ENCODE data around the gene PPM1L.

Gene PPM1L

GRCh38 chr3:161051856-161052255 is 295.8 kb downstream of the PPM1L start:
- no peaks in the 10 kb centered on the region for H3K36me3 Mint-ChIP-seq
- H3K4me3 Mint-ChIP-seq, result no peak overlapping the region
- no peaks in the 10 kb centered on the region for H3K27me3 Mint-ChIP-seq
- H3K9me3 Mint-ChIP-seq (ENCODE audit: low read depth), result no peaks in the 10 kb centered on the region
- H3K27ac Mint-ChIP-seq, result no peak overlapping the region
- H3K4me1 Mint-ChIP-seq (ENCODE audit: low read depth), result peaks cover 2% of the 10 kb centered on the region

- Mint-ChIP-seq H3K4me3 (no peak overlapping the region), H3K27ac (no peak overlapping the region), H3K9me3 (ENCODE audit: low read depth) (no peaks in the 10 kb centered on the region), H3K27me3 (no peaks in the 10 kb centered on the region), H3K36me3 (no peaks in the 10 kb centered on the region), H3K4me1 (ENCODE audit: low read depth) (peaks cover 1% of the 10 kb centered on the region)
Observed at GRCh38 chr3:161054860-161055604, 299.0 kb downstream of the PPM1L start.

GRCh38 chr3:161064413-161064812 is 308.4 kb downstream of the PPM1L start:
- Mint-ChIP-seq H3K36me3 (no peaks in the 10 kb centered on the region), H3K4me1 (ENCODE audit: low read depth) (no peaks in the 10 kb centered on the region), H3K9me3 (ENCODE audit: low read depth) (no peaks in the 10 kb centered on the region), H3K4me3 (no peak overlapping the region), H3K27me3 (no peaks in the 10 kb centered on the region), H3K27ac (no peak overlapping the region)

GRCh38 chr3:161066930-161067329 is 310.9 kb downstream of the PPM1L start:
- Mint-ChIP-seq H3K4me3 (no peak overlapping the region), H3K27ac (no peak overlapping the region), H3K36me3 (no peaks in the 10 kb centered on the region), H3K27me3 (no peaks in the 10 kb centered on the region), H3K4me1 (ENCODE audit: low read depth) (no peaks in the 10 kb centered on the region), H3K9me3 (ENCODE audit: low read depth) (no peaks in the 10 kb centered on the region)

DNA sequence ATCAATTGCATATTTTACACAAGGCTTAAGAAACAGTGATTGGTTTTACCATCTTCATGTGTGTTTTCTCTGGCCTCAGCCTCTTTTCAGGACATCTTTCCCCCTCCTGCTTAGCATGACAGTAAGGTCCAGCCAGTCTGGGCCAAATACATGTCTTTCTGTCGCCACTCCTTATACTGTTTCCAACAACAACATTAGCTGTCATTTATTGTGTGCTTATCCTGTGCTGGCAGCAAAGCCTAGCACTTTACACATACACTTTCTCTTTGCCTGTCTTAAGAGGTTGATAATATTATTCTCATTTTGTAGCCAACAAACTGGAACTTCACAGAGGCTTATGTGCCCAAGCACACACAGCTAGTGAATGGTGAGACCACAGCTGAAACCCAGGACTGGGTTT is 311.3 kb downstream of the PPM1L start:
- H3K9me3 Mint-ChIP-seq (ENCODE audit: low read depth), result no peaks in the 10 kb centered on the region
- no peaks in the 10 kb centered on the region for H3K4me1 Mint-ChIP-seq (ENCODE audit: low read depth)
- no peak overlapping the region for H3K27ac Mint-ChIP-seq
- H3K36me3 Mint-ChIP-seq, result no peaks in the 10 kb centered on the region
- no peak overlapping the region for H3K4me3 Mint-ChIP-seq
- H3K27me3 Mint-ChIP-seq, result no peaks in the 10 kb centered on the region

- H3K36me3 Mint-ChIP-seq, result no peaks in the 10 kb centered on the region
- no peak overlapping the region for H3K4me3 Mint-ChIP-seq
- no peaks in the 10 kb centered on the region for H3K4me1 Mint-ChIP-seq (ENCODE audit: low read depth)
- no peaks in the 10 kb centered on the region for H3K9me3 Mint-ChIP-seq (ENCODE audit: low read depth)
- no peak overlapping the region for H3K27ac Mint-ChIP-seq
- no peaks in the 10 kb centered on the region for H3K27me3 Mint-ChIP-seq
Observed at GRCh38 chr3:161069511-161070251, 313.6 kb downstream of the PPM1L start.

GRCh38 chr3:161070252-161070930 is 314.4 kb downstream of the PPM1L start:
- no peaks in the 10 kb centered on the region for H3K9me3 Mint-ChIP-seq (ENCODE audit: low read depth)
- no peaks in the 10 kb centered on the region for H3K36me3 Mint-ChIP-seq
- no peak overlapping the region for H3K27ac Mint-ChIP-seq
- no peaks in the 10 kb centered on the region for H3K4me1 Mint-ChIP-seq (ENCODE audit: low read depth)
- H3K27me3 Mint-ChIP-seq, result no peaks in the 10 kb centered on the region
- no peak overlapping the region for H3K4me3 Mint-ChIP-seq

DNA sequence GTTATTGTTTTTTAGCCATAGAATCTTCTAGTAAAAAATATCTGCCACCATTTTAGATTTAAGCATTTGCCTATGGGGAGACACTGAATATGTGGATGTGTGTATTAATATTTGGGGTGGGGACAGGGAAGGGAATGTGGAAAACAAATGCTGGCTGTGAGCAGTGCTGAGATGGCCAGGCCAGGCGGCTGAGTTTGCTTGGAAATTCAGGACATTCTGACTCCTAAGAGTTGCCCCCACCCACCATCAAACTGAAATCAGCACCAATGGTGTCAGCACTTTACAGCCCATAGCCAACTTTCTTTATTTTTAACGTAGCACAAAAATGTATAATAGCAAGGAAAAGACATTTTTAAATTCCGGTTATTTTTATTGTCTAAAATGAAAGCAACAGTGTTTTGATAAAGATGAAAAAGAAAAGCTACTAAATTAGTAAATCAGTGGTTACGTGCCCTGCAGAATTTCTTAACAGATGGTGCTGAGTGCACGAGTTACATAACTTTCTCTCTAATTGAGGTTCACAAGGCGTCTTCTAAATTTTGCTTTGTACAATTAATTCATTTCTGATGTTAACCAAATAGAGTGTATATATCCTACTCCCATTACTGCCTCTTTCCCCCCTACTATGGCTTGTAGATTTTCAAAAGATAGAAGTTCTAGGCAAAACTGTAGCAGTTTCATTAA is 315.1 kb downstream of the PPM1L start:
- Mint-ChIP-seq H3K4me3 (no peak overlapping the region), H3K4me1 (ENCODE audit: low read depth) (no peaks in the 10 kb centered on the region), H3K27ac (no peak overlapping the region), H3K36me3 (no peaks in the 10 kb centered on the region), H3K27me3 (no peaks in the 10 kb centered on the region), H3K9me3 (ENCODE audit: low read depth) (no peaks in the 10 kb centered on the region)

DNA sequence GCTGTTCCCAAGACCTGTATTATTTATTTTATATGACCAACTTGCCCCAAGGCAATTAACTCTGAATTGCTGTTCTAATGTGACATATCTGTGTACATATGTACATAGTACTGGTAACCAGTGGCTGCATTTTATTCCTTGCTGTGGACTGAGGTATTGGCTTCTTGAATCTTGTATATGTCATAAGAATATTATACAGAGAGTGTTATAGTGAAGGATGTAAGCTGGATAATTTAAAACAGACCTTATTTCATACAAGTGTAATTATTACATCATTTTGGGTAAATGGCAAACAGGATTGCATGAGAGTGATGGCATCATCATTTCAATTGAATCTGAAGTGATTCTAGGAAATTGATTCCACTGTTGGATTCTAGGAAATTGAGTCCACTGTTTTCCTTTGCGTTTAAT is 316.2 kb downstream of the PPM1L start:
- Mint-ChIP-seq H3K27me3 (no peaks in the 10 kb centered on the region), H3K27ac (no peak overlapping the region), H3K4me3 (no peak overlapping the region), H3K4me1 (ENCODE audit: low read depth) (no peaks in the 10 kb centered on the region), H3K36me3 (no peaks in the 10 kb centered on the region), H3K9me3 (ENCODE audit: low read depth) (no peaks in the 10 kb centered on the region)

GRCh38 chr3:161072751-161073150 is 316.7 kb downstream of the PPM1L start:
- Mint-ChIP-seq H3K27ac (no peak overlapping the region), H3K4me1 (ENCODE audit: low read depth) (no peaks in the 10 kb centered on the region), H3K27me3 (no peaks in the 10 kb centered on the region), H3K4me3 (no peak overlapping the region), H3K36me3 (no peaks in the 10 kb centered on the region), H3K9me3 (ENCODE audit: low read depth) (no peaks in the 10 kb centered on the region)

DNA sequence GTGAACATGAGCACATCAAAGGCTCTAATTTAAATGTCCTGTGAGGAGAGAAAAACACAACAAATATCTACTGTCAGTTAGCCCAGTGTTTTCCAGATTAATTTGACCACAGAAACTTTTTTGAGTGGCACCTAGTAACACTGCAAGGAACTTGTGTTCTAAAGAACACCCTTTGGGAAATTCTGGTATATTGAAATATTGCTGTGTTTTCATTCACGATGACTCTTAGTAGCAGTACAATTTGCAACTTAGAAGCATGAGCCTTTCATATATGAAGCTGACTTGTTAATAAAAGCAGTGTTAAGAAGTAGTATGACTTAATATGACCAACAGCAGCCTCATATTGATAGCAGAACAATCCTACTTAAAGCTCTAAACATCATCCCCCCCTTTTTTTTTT is 317.1 kb downstream of the PPM1L start:
- Mint-ChIP-seq H3K9me3 (ENCODE audit: low read depth) (no peaks in the 10 kb centered on the region), H3K4me1 (ENCODE audit: low read depth) (no peaks in the 10 kb centered on the region), H3K36me3 (no peaks in the 10 kb centered on the region), H3K27me3 (no peaks in the 10 kb centered on the region), H3K27ac (no peak overlapping the region), H3K4me3 (no peak overlapping the region)

DNA sequence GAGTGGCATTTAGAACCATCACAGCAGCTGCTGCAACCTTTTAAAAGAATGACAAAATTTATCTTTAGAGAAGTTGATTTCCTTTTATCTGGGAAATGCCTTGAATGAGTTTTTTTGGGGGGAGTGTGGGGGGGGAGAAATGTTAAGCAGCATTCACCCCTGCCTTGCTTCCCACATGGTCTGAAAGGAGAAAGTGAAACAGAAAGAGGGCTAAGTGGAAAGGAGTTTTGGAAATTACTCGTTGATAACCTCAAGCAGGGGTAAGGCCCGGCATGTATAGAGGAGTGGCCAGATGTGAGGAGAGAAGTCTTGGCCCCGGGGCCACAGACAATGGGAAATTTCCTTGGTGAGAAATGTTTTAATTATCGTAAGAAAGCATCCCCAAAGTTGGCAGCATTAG is 325.6 kb downstream of the PPM1L start:
- H3K9me3 Mint-ChIP-seq (ENCODE audit: low read depth), result no peaks in the 10 kb centered on the region
- no peak overlapping the region for H3K27ac Mint-ChIP-seq
- H3K4me1 Mint-ChIP-seq (ENCODE audit: low read depth), result peaks cover 4% of the 10 kb centered on the region
- H3K36me3 Mint-ChIP-seq, result peaks cover 3% of the 10 kb centered on the region
- no peaks in the 10 kb centered on the region for H3K27me3 Mint-ChIP-seq
- H3K4me3 Mint-ChIP-seq, result no peak overlapping the region

- Mint-ChIP-seq H3K4me3 (no peak overlapping the region), H3K36me3 (peaks cover 3% of the 10 kb centered on the region), H3K4me1 (ENCODE audit: low read depth) (peaks cover 4% of the 10 kb centered on the region), H3K9me3 (ENCODE audit: low read depth) (no peaks in the 10 kb centered on the region), H3K27me3 (no peaks in the 10 kb centered on the region), H3K27ac (no peak overlapping the region)
Observed at GRCh38 chr3:161082063-161082462, 326.0 kb downstream of the PPM1L start.

DNA sequence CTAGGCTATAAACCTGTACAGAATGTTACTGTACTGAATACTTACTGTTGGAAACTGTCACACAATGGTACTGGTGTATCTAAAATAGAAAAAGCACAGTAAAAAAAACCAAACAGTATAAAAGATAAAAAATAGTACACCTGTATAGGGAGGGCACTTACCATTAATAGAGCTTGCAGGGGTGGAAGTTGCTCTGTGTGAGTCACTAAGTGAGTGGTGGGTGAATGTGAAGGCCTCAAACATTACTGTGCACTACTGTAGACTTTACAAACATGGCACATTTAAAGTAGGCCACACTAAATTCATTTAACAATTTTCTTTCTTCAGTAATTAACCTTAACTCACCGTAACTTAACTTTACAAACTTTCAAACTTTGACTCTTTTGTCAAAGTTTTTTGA is 327.1 kb downstream of the PPM1L start:
- H3K27me3 Mint-ChIP-seq, result no peaks in the 10 kb centered on the region
- no peak overlapping the region for H3K4me3 Mint-ChIP-seq
- H3K27ac Mint-ChIP-seq, result no peak overlapping the region
- peaks cover 4% of the 10 kb centered on the region for H3K4me1 Mint-ChIP-seq (ENCODE audit: low read depth)
- H3K36me3 Mint-ChIP-seq, result peaks cover 3% of the 10 kb centered on the region
- H3K9me3 Mint-ChIP-seq (ENCODE audit: low read depth), result no peaks in the 10 kb centered on the region

GRCh38 chr3:161084277-161084676 is 328.2 kb downstream of the PPM1L start:
- H3K9me3 Mint-ChIP-seq (ENCODE audit: low read depth), result no peaks in the 10 kb centered on the region
- no peak overlapping the region for H3K27ac Mint-ChIP-seq
- peaks cover 4% of the 10 kb centered on the region for H3K4me1 Mint-ChIP-seq (ENCODE audit: low read depth)
- H3K36me3 Mint-ChIP-seq, result peaks cover 3% of the 10 kb centered on the region
- H3K27me3 Mint-ChIP-seq, result no peaks in the 10 kb centered on the region
- H3K4me3 Mint-ChIP-seq, result no peak overlapping the region

All from activated naive CD8-positive, alpha-beta T cell (primary cell).